Uterus (tissue), 4 donors: ENCODE measurements around the gene ARID5A. TPM values are rescaled to one million over a fixed set of nuclear protein-coding genes. Genes with fewer than 3 reads are reported as not detected.

Source experiments
- DNase-seq, 2 donors: peaks; one replicate each; pipeline ENCODE4 v3.0.0-alpha.2; 2019 to 2020
- H3K27ac ChIP-seq, 2 donors: fragments of 200-600 bp; sonication (generic); 1 replicate in 1 of 2; 2 replicates in 1 of 2; pipeline ENCODE4 v1.5.1; 2016 to 2018
- H3K27me3 ChIP-seq, 2 donors: fragments of 200-600 bp; sonication (generic); one replicate each; pipeline ENCODE4 v1.5.1; 2018 to 2019; ENCODE audit warnings: control low read depth in 1 of 2
- H3K36me3 ChIP-seq, 2 donors: fragments of 200-600 bp; sonication (generic); one replicate each; pipeline ENCODE4 v1.5.1; 2019; ENCODE audit warnings: control low read depth in 1 of 2
- H3K4me1 ChIP-seq, 2 donors: fragments of 200-600 bp; sonication (generic); one replicate each; pipeline ENCODE4 v1.5.1; 2018 to 2019; ENCODE audit warnings: control low read depth in 1 of 2
- H3K4me3 ChIP-seq, 2 donors: fragments of 200-600 bp; sonication (generic); 1 replicate in 1 of 2; 2 replicates in 1 of 2; pipeline ENCODE4 v1.5.1; 2018 to 2019; ENCODE audit warnings: mild to moderate bottlenecking in 1 of 2
- H3K9me3 ChIP-seq, 2 donors: fragments of 200-600 bp; sonication (generic); one replicate each; pipeline ENCODE4 v1.5.1; 2019; ENCODE audit warnings: control low read depth in 1 of 2
- POLR2A ChIP-seq, 2 donors: fragments of 450-650 bp; IDR thresholded peaks; one replicate each; pipeline ENCODE4 v1.6.1; 2016; ENCODE audit warnings: antibody characterized with exemption in 2 of 2, mild to moderate bottlenecking in 1 of 2, moderate library complexity in 1 of 2
- intact Hi-C: fragments of 100-400 bp; cut with DNase I; formaldehyde crosslinking; loops from one replicate; pipeline ENCODE4 v1.15.1; 2023; ENCODE audit warnings: low total_unique reads
- total RNA-seq, 4 donors: library from RNA; depleted of rRNA in 3 of 4; stranded (reverse); fragments of >200 nt in 3 of 4; gene quantifications; one replicate each; pipeline versions ENCODE4 v1.1.0 to v1.2.4, GENCODE V29; 2014 to 2023
- TF ChIP-seq, protein P1 (sequence below), 4 experiments: fragments of 200-600 bp in 2 of 4; fragments of 450-650 bp in 2 of 4; sonication (generic) in 2 of 4; IDR thresholded peaks; one replicate each; pipeline ENCODE4 v1.5.1; 2016 to 2019; ENCODE audit warnings: antibody characterized with exemption in 4 of 4, mild to moderate bottlenecking in 2 of 4, moderate library complexity in 1 of 4
- donor health status: DM: yes; HTN: yes; CAD: no.

The ARID5A gene
- total RNA-seq, 4 donors from 2014 or later, result 15.1 to 73.5 (median 36.3) TPM

DNA sequence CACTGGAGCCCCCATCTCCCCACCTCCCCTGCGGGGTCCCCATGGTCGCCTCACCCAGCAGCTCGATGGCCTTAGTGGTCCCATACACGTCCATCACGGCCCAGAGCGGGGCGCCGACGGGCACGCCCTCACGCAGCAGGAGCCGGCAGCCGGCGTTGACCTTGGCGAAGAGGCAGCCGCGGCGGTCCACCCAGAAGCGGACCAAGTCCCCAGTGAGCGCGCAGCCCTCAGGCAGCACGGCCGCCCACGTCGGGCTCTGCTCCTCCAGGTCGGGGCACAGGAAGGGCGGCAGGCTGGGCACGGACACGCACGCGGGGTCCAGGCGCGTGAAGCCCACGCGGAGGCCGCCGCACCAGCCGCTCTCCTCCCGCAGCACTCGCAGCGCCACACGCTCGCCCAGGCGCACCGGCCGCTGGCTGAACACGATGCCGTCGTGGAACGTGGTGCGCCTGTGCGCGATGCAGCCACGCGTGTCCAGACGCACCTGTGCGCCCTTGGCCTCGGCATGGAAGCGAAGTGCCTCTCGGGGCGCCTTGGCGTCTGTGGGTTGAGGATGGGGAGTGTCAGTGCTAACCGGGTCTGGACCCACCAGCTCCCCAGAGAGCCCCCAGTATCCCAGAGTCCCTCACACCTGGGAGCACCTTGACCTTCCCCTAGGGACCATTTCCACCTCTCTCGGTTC, 36.0 kb upstream of the ARID5A start:
- intact Hi-C loops, result no loop called here
- no peaks in the 10 kb centered on the region for H3K36me3 ChIP-seq
- no peak for TF ChIP-seq POLR2A (IDR thresholded peaks at IDR 0.05)
- TF ChIP-seq, protein P1, sequence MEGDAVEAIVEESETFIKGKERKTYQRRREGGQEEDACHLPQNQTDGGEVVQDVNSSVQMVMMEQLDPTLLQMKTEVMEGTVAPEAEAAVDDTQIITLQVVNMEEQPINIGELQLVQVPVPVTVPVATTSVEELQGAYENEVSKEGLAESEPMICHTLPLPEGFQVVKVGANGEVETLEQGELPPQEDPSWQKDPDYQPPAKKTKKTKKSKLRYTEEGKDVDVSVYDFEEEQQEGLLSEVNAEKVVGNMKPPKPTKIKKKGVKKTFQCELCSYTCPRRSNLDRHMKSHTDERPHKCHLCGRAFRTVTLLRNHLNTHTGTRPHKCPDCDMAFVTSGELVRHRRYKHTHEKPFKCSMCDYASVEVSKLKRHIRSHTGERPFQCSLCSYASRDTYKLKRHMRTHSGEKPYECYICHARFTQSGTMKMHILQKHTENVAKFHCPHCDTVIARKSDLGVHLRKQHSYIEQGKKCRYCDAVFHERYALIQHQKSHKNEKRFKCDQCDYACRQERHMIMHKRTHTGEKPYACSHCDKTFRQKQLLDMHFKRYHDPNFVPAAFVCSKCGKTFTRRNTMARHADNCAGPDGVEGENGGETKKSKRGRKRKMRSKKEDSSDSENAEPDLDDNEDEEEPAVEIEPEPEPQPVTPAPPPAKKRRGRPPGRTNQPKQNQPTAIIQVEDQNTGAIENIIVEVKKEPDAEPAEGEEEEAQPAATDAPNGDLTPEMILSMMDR (IDR thresholded peaks at IDR 0.05), result no peak
- no peaks in the 10 kb centered on the region for H3K27me3 ChIP-seq
- no peak for DNase-seq
- H3K4me3 ChIP-seq, result no peak overlapping the region
- H3K9me3 ChIP-seq, result no peaks in the 10 kb centered on the region
- H3K4me1 ChIP-seq, result no peaks in the 10 kb centered on the region
- no peak overlapping the region for H3K27ac ChIP-seq

DNA sequence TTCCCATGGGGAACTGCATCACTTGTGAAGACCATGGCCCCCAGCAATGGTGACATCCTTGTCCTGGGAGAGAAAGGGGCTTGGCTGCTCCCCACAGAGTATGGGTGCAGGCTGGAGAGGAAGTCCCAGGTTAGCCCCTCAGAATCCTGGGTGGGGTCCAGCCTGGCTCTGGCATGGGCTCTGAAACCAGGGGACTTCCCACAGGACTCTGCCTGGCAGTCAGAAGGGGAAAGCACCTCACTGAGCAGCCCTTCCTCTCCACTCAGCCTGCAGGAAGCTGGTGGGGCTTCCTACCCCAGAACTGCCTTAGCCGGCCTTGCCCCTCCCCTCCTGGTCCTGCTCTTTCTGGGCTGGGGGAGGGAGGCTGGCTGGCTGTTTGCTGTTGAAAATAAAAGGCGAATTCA, 35.1 kb upstream of the ARID5A start:
- intact Hi-C loops, result no loop called here
- H3K36me3 ChIP-seq, result no peaks in the 10 kb centered on the region
- TF ChIP-seq POLR2A (IDR thresholded peaks at IDR 0.05), result no peak
- TF ChIP-seq, protein P1 (IDR thresholded peaks at IDR 0.05), result no peak
- H3K27ac ChIP-seq, result no peak overlapping the region
- no peaks in the 10 kb centered on the region for H3K9me3 ChIP-seq
- H3K4me3 ChIP-seq, result no peak overlapping the region
- H3K4me1 ChIP-seq, result no peaks in the 10 kb centered on the region
- H3K27me3 ChIP-seq, result no peaks in the 10 kb centered on the region
- no peak for DNase-seq

DNA sequence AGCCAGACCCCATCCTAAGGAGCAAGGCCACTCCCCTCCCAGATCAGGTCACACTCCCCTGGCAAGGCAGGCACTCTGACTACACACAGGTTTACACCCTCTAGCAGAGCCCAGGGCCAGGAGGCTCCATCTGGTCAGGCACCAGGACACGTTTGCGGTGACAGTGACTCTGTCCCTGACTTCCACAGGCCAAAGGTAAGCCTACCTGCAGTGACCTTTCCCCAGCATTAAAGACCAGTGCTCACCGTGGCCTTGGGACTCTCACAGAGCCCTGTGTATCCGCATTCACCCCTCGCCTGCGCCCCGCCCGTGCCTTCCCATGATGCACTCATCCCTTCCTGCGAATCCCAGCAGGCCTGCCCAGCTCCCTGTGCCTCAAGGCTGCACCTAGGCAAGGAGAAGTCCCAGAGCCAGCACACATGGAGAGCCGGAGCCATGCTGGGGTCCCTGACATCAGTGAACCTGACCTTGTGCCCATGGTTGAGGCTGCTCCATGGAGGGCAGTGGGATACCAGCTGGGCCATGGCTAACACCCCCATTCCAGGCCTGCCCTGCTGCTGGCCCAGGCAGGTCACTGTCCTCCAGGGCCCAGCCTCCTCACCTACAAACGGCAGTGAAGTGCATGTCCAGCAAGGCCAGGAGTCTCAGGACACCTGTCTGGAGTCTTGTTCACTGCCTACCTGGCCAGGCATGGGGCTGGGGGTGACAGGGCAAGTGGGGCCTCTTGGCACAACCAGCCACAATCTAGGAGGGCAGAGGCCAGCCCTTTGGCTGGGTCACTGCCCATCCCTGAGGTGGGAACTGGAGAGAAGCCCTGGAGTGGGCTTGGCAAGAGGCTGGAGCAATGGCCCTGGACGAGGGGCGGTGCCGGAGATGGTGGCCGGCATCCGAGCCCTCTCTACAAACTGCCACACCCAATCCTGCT, 34.4 kb upstream of the ARID5A start:
- no peaks in the 10 kb centered on the region for H3K36me3 ChIP-seq
- no peaks in the 10 kb centered on the region for H3K4me1 ChIP-seq
- H3K27ac ChIP-seq, result no peak overlapping the region
- TF ChIP-seq, protein P1 (IDR thresholded peaks at IDR 0.05), result no peak
- no peak for TF ChIP-seq POLR2A (IDR thresholded peaks at IDR 0.05)
- intact Hi-C loops, result no loop called here
- DNase-seq, result no peak
- no peak overlapping the region for H3K4me3 ChIP-seq
- H3K9me3 ChIP-seq, result no peaks in the 10 kb centered on the region
- H3K27me3 ChIP-seq, result no peaks in the 10 kb centered on the region

DNA sequence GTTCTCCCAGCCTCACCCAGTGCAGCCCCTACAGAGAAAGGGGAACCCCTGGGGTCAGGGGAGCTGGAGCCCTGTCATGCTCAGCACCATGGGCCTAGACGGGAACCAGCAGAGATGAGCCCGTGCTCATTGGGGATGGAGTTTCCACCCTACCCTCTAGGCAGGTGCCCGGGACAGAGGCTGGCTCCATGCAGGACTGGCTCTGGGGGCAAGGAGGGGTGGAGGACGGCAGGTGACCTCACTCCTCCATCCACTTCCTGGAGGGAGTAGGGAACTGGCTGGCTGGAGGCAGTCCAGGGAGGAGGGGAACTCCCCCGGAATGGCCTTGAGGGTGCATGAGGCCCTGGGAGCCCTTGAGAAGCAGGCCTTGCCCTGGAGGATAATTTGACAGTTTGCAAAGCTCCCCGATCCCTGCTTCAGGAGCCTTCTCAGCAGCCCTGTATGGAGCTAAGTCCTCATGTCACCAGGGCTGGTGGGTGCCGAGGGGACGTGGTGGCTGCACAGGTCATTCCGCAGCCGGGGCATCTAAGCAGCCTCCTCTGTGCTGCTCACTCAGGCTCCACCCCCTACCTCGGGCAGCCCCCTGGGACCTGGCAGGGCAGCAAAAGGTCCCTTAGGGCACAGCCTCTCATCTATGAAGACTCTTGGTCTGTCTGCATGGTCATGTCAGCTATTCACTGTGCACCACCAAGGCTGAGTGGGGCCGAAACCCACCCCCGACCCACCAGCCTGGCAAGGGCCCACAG, 33.5 kb upstream of the ARID5A start:
- Histone ChIP-seq H3K36me3 (no peaks in the 10 kb centered on the region), H3K27me3 (no peaks in the 10 kb centered on the region), H3K9me3 (no peaks in the 10 kb centered on the region), H3K4me3 (no peak overlapping the region), H3K27ac (no peak overlapping the region), H3K4me1 (no peaks in the 10 kb centered on the region)
- no peak for DNase-seq
- intact Hi-C loops, result no loop called here
- no peak for TF ChIP-seq POLR2A (IDR thresholded peaks at IDR 0.05)
- TF ChIP-seq, protein P1 (IDR thresholded peaks at IDR 0.05), result no peak
